ENCODE measurements around the gene KCNQ1OT1.

DNA sequence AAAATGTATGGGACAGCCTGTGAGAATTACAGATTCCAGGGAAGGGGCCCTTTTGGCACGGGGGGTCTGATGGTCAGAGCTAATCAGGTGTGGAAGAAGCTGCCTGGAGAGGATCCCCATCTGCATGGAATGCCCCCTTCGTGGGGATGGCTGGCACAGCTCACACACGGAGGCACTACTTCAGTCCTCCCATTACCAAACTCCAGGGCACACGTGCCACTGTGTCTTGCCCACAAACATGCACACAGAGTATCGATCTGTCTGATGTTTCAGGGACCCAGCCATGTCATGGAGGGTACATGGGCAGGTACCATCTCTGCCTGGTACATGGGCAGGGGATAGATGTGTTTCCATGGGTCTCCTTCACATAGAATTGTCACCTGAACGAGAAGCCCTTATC lies 14.7 kb downstream of the KCNQ1OT1 start:
- TF ChIP-seq EP300 (IDR thresholded peaks at IDR 0.05), result no peak
- TF ChIP-seq, protein P1, sequence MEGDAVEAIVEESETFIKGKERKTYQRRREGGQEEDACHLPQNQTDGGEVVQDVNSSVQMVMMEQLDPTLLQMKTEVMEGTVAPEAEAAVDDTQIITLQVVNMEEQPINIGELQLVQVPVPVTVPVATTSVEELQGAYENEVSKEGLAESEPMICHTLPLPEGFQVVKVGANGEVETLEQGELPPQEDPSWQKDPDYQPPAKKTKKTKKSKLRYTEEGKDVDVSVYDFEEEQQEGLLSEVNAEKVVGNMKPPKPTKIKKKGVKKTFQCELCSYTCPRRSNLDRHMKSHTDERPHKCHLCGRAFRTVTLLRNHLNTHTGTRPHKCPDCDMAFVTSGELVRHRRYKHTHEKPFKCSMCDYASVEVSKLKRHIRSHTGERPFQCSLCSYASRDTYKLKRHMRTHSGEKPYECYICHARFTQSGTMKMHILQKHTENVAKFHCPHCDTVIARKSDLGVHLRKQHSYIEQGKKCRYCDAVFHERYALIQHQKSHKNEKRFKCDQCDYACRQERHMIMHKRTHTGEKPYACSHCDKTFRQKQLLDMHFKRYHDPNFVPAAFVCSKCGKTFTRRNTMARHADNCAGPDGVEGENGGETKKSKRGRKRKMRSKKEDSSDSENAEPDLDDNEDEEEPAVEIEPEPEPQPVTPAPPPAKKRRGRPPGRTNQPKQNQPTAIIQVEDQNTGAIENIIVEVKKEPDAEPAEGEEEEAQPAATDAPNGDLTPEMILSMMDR (IDR thresholded peaks at IDR 0.05), result no peak
